RWPE1 (cell line): ENCODE results near the gene PLCH1.

Source experiments
- CTCF ChIA-PET: fragments of 350-600 bp; sonication (Branson Sonifier 250); formaldehyde crosslinking; extraction: SDS; loops from one replicate; lab custom pipeline; 2021; lab: Yijun Ruan, JAX
- POLR2A ChIA-PET: fragments of 400-600 bp; formaldehyde crosslinking; extraction: SDS; loops from one replicate; lab custom pipeline; 2020; ENCODE audit warnings: antibody characterized with exemption; ENCODE audit not compliant: low non-redundant PET; lab: Yijun Ruan, JAX
- DNase-seq: peaks from one replicate; pipeline ENCODE4 v3.0.0; 2012; ENCODE audit warnings: low spot score
- H3K27ac ChIP-seq: fragments of 450-650 bp; 2 replicates; pipeline ENCODE4 v1.5.1; 2017
- TF ChIP-seq, protein P1 (sequence below): fragments of 450-650 bp; conservative IDR thresholded peaks from 2 replicates; pipeline ENCODE4 v1.5.1; 2017; ENCODE audit warnings: low read depth, mild to moderate bottlenecking

Gene PLCH1

DNA sequence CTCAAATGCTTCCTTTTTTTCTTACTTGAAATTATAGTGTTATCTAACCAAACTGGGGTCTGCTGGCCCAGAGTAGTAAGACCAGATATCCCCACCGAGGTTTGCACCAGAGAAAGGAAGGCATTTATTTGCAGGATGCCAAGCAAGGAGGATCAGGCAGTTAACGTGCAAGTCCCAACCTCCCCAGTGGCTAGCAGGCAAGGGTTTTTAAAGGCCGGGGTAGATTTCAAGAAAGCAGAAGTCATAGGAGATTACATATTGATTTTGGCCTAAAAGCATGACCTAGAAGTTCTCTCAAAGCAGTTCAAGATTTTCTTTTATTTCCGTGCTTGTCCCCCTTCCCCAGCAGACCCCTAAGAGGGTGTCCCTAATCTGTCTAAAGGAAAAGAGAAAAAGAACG lies 418.6 kb downstream of the PLCH1 start:
- DNase-seq, result no peak
- CTCF ChIA-PET, result no interaction called here
- no peak overlapping the region for H3K27ac ChIP-seq
- TF ChIP-seq, protein P1, sequence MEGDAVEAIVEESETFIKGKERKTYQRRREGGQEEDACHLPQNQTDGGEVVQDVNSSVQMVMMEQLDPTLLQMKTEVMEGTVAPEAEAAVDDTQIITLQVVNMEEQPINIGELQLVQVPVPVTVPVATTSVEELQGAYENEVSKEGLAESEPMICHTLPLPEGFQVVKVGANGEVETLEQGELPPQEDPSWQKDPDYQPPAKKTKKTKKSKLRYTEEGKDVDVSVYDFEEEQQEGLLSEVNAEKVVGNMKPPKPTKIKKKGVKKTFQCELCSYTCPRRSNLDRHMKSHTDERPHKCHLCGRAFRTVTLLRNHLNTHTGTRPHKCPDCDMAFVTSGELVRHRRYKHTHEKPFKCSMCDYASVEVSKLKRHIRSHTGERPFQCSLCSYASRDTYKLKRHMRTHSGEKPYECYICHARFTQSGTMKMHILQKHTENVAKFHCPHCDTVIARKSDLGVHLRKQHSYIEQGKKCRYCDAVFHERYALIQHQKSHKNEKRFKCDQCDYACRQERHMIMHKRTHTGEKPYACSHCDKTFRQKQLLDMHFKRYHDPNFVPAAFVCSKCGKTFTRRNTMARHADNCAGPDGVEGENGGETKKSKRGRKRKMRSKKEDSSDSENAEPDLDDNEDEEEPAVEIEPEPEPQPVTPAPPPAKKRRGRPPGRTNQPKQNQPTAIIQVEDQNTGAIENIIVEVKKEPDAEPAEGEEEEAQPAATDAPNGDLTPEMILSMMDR, result no peak
- POLR2A ChIA-PET, result no interaction called here
